NCI-H2081 treated with DMSO at 0.1 percent for 48 hours (cell line): ENCODE measurements around the gene RNASET2.
"Not testable (repeated sequence)": the region's sequence is repeated elsewhere in the genome, so short reads cannot be mapped to it uniquely, and the experiment has no call there.

Experiments used
- DNase-seq: peaks from one replicate; lab custom pipeline; 2025; lab: John Stamatoyannopoulos, UW

Gene RNASET2

GRCh38 chr6:166969390-166970002, 13.1 kb upstream of the RNASET2 start:
- DNase-seq, result no peak

- no peak for DNase-seq
These were observed 9.9 kb upstream of the RNASET2 start for GRCh38 chr6:166966268-166966667.

GRCh38 chr6:166960609-166960978, 4.2 kb upstream of the RNASET2 start:
- DNase-seq, result no peak

GRCh38 chr6:166959911-166960608, 3.7 kb upstream of the RNASET2 start:
- no peak for DNase-seq

GRCh38 chr6:166958926-166959861, 2.8 kb upstream of the RNASET2 start:
- DNase-seq, result no peak

- DNase-seq, result no peak
These were observed 1.4 kb upstream of the RNASET2 start for GRCh38 chr6:166957805-166958076.

- DNase-seq, result no peak
These were observed 896 bp upstream of the RNASET2 start for GRCh38 chr6:166957087-166957804.

GRCh38 chr6:166955865-166956443, 396 bp downstream of the RNASET2 start:
- no peak for DNase-seq

GRCh38 chr6:166955121-166955864, 1.1 kb downstream of the RNASET2 start:
- no peak for DNase-seq

- DNase-seq, result no peak
These were observed 2.1 kb downstream of the RNASET2 start for GRCh38 chr6:166954118-166954713.

- DNase-seq, result no peak
These were observed 3.5 kb downstream of the RNASET2 start for GRCh38 chr6:166952567-166953486.

- no peak for DNase-seq
These were observed 4.2 kb downstream of the RNASET2 start for GRCh38 chr6:166952121-166952520.

GRCh38 chr6:166951670-166952060, 4.7 kb downstream of the RNASET2 start:
- DNase-seq, result no peak

GRCh38 chr6:166950892-166951669, 5.3 kb downstream of the RNASET2 start:
- not testable (repeated sequence) for DNase-seq

- no peak for DNase-seq
These were observed 5.9 kb downstream of the RNASET2 start for GRCh38 chr6:166950443-166950821.

GRCh38 chr6:166949528-166950442, 6.6 kb downstream of the RNASET2 start:
- no peak for DNase-seq

GRCh38 chr6:166948724-166949123, 7.6 kb downstream of the RNASET2 start:
- not testable (repeated sequence) for DNase-seq

GRCh38 chr6:166947251-166947650, 9.1 kb downstream of the RNASET2 start:
- no peak for DNase-seq
